GM12878 (cell line): Measurements from ENCODE around the gene CAB39. TPM values are rescaled to one million over a fixed set of nuclear protein-coding genes. Genes with fewer than 3 reads are reported as not detected.

Experiments used
- ATF3 ChIP-seq: IDR thresholded peaks from 2 replicates; pipeline ENCODE4 v1.6.1; 2011; ENCODE audit warnings: low read depth, mild to moderate bottlenecking, low read length, moderate library complexity, borderline replicate concordance; ENCODE audit errors: extremely low read depth
- BHLHE40 ChIP-seq, 2 experiments: fragments of 450-650 bp in 1 of 2; IDR thresholded peaks; 2 replicates each; pipeline ENCODE4 v1.6.1; 2011 to 2017; ENCODE audit warnings: low read depth in 2 of 2, borderline replicate concordance in 1 of 2, improper control_type of control experiment in 1 of 2, low read length in 1 of 2, mild to moderate bottlenecking in 1 of 2
- EP300 ChIP-seq, 2 experiments: fragments of 150-350 bp in 1 of 2; IDR thresholded peaks; 2 replicates each; pipeline ENCODE4 v1.6.1; 2011 to 2012; ENCODE audit warnings: low read depth in 2 of 2, low read length in 2 of 2, borderline replicate concordance in 1 of 2, improper control_type of control experiment in 1 of 2, inconsistent platforms in 1 of 2; ENCODE audit not compliant: control insufficient read depth in 1 of 2
- FOXK2 ChIP-seq: fragments of 450-650 bp; IDR thresholded peaks from 2 replicates; pipeline ENCODE4 v1.6.1; 2017; ENCODE audit warnings: mild to moderate bottlenecking, moderate library complexity
- HCFC1 ChIP-seq: fragments of 150-350 bp; IDR thresholded peaks from 2 replicates; pipeline ENCODE4 v1.6.1; 2014; ENCODE audit warnings: low read length
- HDGF ChIP-seq: fragments of 450-650 bp; IDR thresholded peaks from 2 replicates; pipeline ENCODE4 v1.6.1; 2016; ENCODE audit warnings: antibody characterized with exemption
- IKZF1 ChIP-seq: fragments of 450-650 bp; conservative IDR thresholded peaks from 2 replicates; pipeline ENCODE4 v1.6.1; 2017; ENCODE audit warnings: antibody characterized with exemption, mild to moderate bottlenecking
- MTA2 ChIP-seq: fragments of 450-650 bp; IDR thresholded peaks from 2 replicates; pipeline ENCODE4 v1.6.1; 2016; ENCODE audit warnings: low read depth, mild to moderate bottlenecking, moderate library complexity
- NFXL1 ChIP-seq: fragments of 450-650 bp; IDR thresholded peaks from 2 replicates; pipeline ENCODE4 v1.6.1; 2017; ENCODE audit warnings: antibody characterized with exemption, mild to moderate bottlenecking, borderline replicate concordance
- NR2C1 ChIP-seq: fragments of 450-650 bp; IDR thresholded peaks from 2 replicates; pipeline ENCODE4 v1.6.1; 2017; ENCODE audit warnings: antibody characterized with exemption, mild to moderate bottlenecking, moderate library complexity
- PRDM15 ChIP-seq: fragments of 450-650 bp; formaldehyde crosslinking; IDR thresholded peaks from 2 replicates; pipeline ENCODE4 v1.4.0; 2020; ENCODE audit warnings: mild to moderate bottlenecking, moderate library complexity
- RBBP5 ChIP-seq: fragments of 200-600 bp; sonication (generic); conservative IDR thresholded peaks from 2 replicates; pipeline ENCODE4 v1.6.1; 2016
- SPI1 ChIP-seq: IDR thresholded peaks from 2 replicates; pipeline ENCODE4 v1.6.1; 2011; ENCODE audit warnings: low read depth, mild to moderate bottlenecking, low read length, moderate library complexity, borderline replicate concordance; ENCODE audit not compliant: insufficient read depth
- SREBF2 ChIP-seq: IDR thresholded peaks from 2 replicates; pipeline ENCODE4 v1.6.1; 2012; ENCODE audit warnings: mild to moderate bottlenecking, low read length
- STAT3 ChIP-seq: IDR thresholded peaks from 2 replicates; pipeline ENCODE4 v1.6.1; 2011; ENCODE audit warnings: low read depth, low read length, improper control_type of control experiment
- SUPT20H ChIP-seq: IDR thresholded peaks from 2 replicates; pipeline ENCODE4 v1.6.1; 2011; ENCODE audit warnings: low read depth, mild to moderate bottlenecking, low read length, moderate library complexity, borderline replicate concordance; ENCODE audit not compliant: control insufficient read depth
- ZBTB4 ChIP-seq: fragments of 450-650 bp; formaldehyde crosslinking; IDR thresholded peaks from 2 replicates; pipeline ENCODE4 v1.4.0; 2022; ENCODE audit warnings: mild to moderate bottlenecking, moderate library complexity
- ZNF687 ChIP-seq: fragments of 450-650 bp; IDR thresholded peaks from 2 replicates; pipeline ENCODE4 v1.6.1; 2017; ENCODE audit warnings: mild to moderate bottlenecking, moderate library complexity
- polyA plus RNA-seq, 11 experiments: library from polyadenylated mRNA; depleted of rRNA in 4 of 11; unstranded in 6 of 11; stranded (reverse) in 5 of 11; fragments of >200 nt; fragmentation: Nextera tagmentation in 4 of 11; fragmentation: Illumina TruSeq in 1 of 11; extraction: Ambion mirVana in 4 of 11; extraction: Trizol in 1 of 11; gene quantifications; 1 replicate in 1 of 11; 2 replicates in 10 of 11; pipeline versions ENCODE4 v1.2.1 to v1.2.3, GENCODE V29; 2011 to 2016; ENCODE audit warnings: inconsistent platforms in 2 of 11, missing spikeins in 2 of 11, low read depth in 1 of 11
- total RNA-seq, 4 experiments: library from RNA; depleted of rRNA in 3 of 4; stranded (reverse); fragments of >200 nt in 3 of 4; fragmentation: Illumina TruSeq in 1 of 4; extraction: Trizol in 1 of 4; gene quantifications; 2 replicates each; pipeline versions ENCODE4 v1.2.1 to v1.2.3, GENCODE V29; 2013 to 2021

Gene CAB39
- total and polyA plus RNA-seq, 10 of the 15 experiments (the other 5 are each of a cell fraction or from before 2014, with no cell fraction given), result 13.3 to 129 (median 62.9) TPM

- no peak for TF ChIP-seq FOXK2
- TF ChIP-seq MTA2, result no peak
- no peak for TF ChIP-seq NFXL1
- TF ChIP-seq NR2C1, result no peak
- TF ChIP-seq ATF3, result no peak
- peak; percentile 27 to 46; a peak in 1 of 4 replicates for TF ChIP-seq BHLHE40 (IDR thresholded peaks at IDR 0.05; ENCODE audit: borderline replicate concordance in 1 of 2, low read depth in 2 of 2, low read length in 1 of 2)
- no peak for TF ChIP-seq STAT3
- no peak for TF ChIP-seq SREBF2
- TF ChIP-seq ZNF687, result no peak
- TF ChIP-seq IKZF1, result peak; percentile 57
- no peak for TF ChIP-seq EP300 (IDR thresholded peaks at IDR 0.05; ENCODE audit: borderline replicate concordance in 1 of 2, control insufficient read depth in 1 of 2, low read depth in 2 of 2, low read length in 2 of 2)
- no peak for TF ChIP-seq HCFC1
- TF ChIP-seq SUPT20H, result no peak
- TF ChIP-seq RBBP5, result no peak
- no peak for TF ChIP-seq PRDM15
- 0 out of 2 replicates have a peak, but pooled peaks have one; percentile 43 for TF ChIP-seq HDGF
- TF ChIP-seq SPI1, result no peak
- TF ChIP-seq ZBTB4 (CRISPR knock-in tag), result no peak
Observed at GRCh38 chr2:230864605-230865306, 152.1 kb downstream of the CAB39 start, which contains the start of gene ITM2C (continued).
